ENCODE measurements around the gene ZBP1. TPM values are rescaled to one million over a fixed set of nuclear protein-coding genes. Genes with fewer than 3 reads are reported as not detected.
A peak's percentile ranks its signal among the peaks of the same experiment; 100 is the strongest.

ZBP1 gene
- total RNA-seq, 4 donors from 2014 or later = 0.80 TPM; not detected in 3

GRCh38 chr20:57585466-57586213 lies 34.6 kb downstream of the ZBP1 start:
- Histone ChIP-seq H3K27ac (no peak overlapping the region), H3K4me1 (peaks cover 7% of the 10 kb centered on the region), H3K4me3 (no peak overlapping the region), H3K36me3 (no peaks in the 10 kb centered on the region), H3K9me3 (no peaks in the 10 kb centered on the region), H3K27me3 (peaks cover 69% of the 10 kb centered on the region)
- no peak for TF ChIP-seq POLR2A (IDR thresholded peaks at IDR 0.05)
- TF ChIP-seq POLR2AphosphoS5 (IDR thresholded peaks at IDR 0.05) = no peak
- DNase-seq (ENCODE audit: low spot score in 2 of 2) = no peak
- WGBS = 76% methylated on average over 17 of the region's 17 CpGs

- 61% methylated on average over 8 of the region's 8 CpGs for WGBS
- peaks cover 11% of the 10 kb centered on the region for H3K4me1 ChIP-seq
- H3K27me3 ChIP-seq = peaks cover 76% of the 10 kb centered on the region
- H3K36me3 ChIP-seq = no peaks in the 10 kb centered on the region
- no peak for DNase-seq (ENCODE audit: low spot score in 2 of 2)
- no peak overlapping the region for H3K4me3 ChIP-seq
- no peaks in the 10 kb centered on the region for H3K9me3 ChIP-seq
- no peak overlapping the region for H3K27ac ChIP-seq
- no peak for TF ChIP-seq CTCF (IDR thresholded peaks at IDR 0.05)
- TF ChIP-seq POLR2A (IDR thresholded peaks at IDR 0.05) = no peak
- TF ChIP-seq EP300 (IDR thresholded peaks at IDR 0.05) = no peak
Measured at GRCh38 chr20:57584768-57585461, 35.3 kb downstream of the ZBP1 start.

- H3K9me3 ChIP-seq = no peaks in the 10 kb centered on the region
- DNase-seq (ENCODE audit: low spot score in 2 of 2) = no peak
- H3K27ac ChIP-seq = no peak overlapping the region
- TF ChIP-seq CTCF (IDR thresholded peaks at IDR 0.05) (no peak), EP300 (IDR thresholded peaks at IDR 0.05) (no peak), POLR2AphosphoS5 (IDR thresholded peaks at IDR 0.05) (no peak), POLR2A (IDR thresholded peaks at IDR 0.05) (no peak)
- no peak overlapping the region for H3K4me3 ChIP-seq
- no peaks in the 10 kb centered on the region for H3K36me3 ChIP-seq
- H3K4me1 ChIP-seq = peaks cover 12% of the 10 kb centered on the region
- 90% methylated on average over 18 of the region's 18 CpGs for WGBS
- peaks cover 89% of the 10 kb centered on the region for H3K27me3 ChIP-seq
Measured at GRCh38 chr20:57583289-57584257, 36.7 kb downstream of the ZBP1 start.

- Histone ChIP-seq H3K4me1 (peaks cover 12% of the 10 kb centered on the region), H3K36me3 (no peaks in the 10 kb centered on the region), H3K27me3 (peaks cover 96% of the 10 kb centered on the region), H3K4me3 (peak overlapping the region; percentile 8), H3K9me3 (no peaks in the 10 kb centered on the region), H3K27ac (no peak overlapping the region)
- TF ChIP-seq POLR2A (IDR thresholded peaks at IDR 0.05) = no peak
- no peak for TF ChIP-seq EP300 (IDR thresholded peaks at IDR 0.05)
- TF ChIP-seq CTCF (IDR thresholded peaks at IDR 0.05) = no peak
- no peak for TF ChIP-seq POLR2AphosphoS5 (IDR thresholded peaks at IDR 0.05)
- WGBS = 38% methylated on average over 21 of the region's 21 CpGs
- no peak for DNase-seq (ENCODE audit: low spot score in 2 of 2)
Measured at GRCh38 chr20:57582432-57583288, 37.6 kb downstream of the ZBP1 start.

GRCh38 chr20:57582029-57582378 lies 38.2 kb downstream of the ZBP1 start:
- Histone ChIP-seq H3K27me3 (peaks cover 92% of the 10 kb centered on the region), H3K9me3 (no peaks in the 10 kb centered on the region), H3K4me1 (peaks cover 12% of the 10 kb centered on the region), H3K4me3 (no peak overlapping the region), H3K36me3 (no peaks in the 10 kb centered on the region), H3K27ac (no peak overlapping the region)
- DNase-seq (ENCODE audit: low spot score in 2 of 2) = no peak
- 85% methylated on average over 4 of the region's 5 CpGs for WGBS
- no peak for TF ChIP-seq POLR2A (IDR thresholded peaks at IDR 0.05)
- no peak for TF ChIP-seq CTCF (IDR thresholded peaks at IDR 0.05)
- TF ChIP-seq EP300 (IDR thresholded peaks at IDR 0.05) = no peak
- TF ChIP-seq POLR2AphosphoS5 (IDR thresholded peaks at IDR 0.05) = no peak
